GDM1 (cell line): ENCODE data around the gene CBLL2.
"Not testable (repeated sequence)": the region's sequence is repeated elsewhere in the genome, so short reads cannot be mapped to it uniquely, and the experiment has no call there.

Source experiments
- DNase-seq: peaks from one replicate; lab custom pipeline; 2025; lab: John Stamatoyannopoulos, UW

The CBLL2 gene

GRCh38 chrX:22272613-22273012, at the start of gene CBLL2:
Gene CBLL2, plus strand, starts transcription at chrX:22272913. Its CDS starts 79 bp downstream, at chrX:22272992.
- DNase-seq, result no peak

GRCh38 chrX:22234380-22234779, 38.3 kb upstream of the CBLL2 start:
- DNase-seq, result no peak

- DNase-seq, result no peak
These were observed 35.2 kb upstream of the CBLL2 start for GRCh38 chrX:22237479-22237878.

GRCh38 chrX:22246620-22247019, 26.1 kb upstream of the CBLL2 start:
- DNase-seq, result no peak

GRCh38 chrX:22247169-22247568, 25.5 kb upstream of the CBLL2 start:
- DNase-seq, result no peak

GRCh38 chrX:22248401-22248800, 24.3 kb upstream of the CBLL2 start:
- no peak for DNase-seq

- DNase-seq, result no peak
These were observed 23.3 kb upstream of the CBLL2 start for GRCh38 chrX:22249371-22249770.

- no peak for DNase-seq
These were observed 4.0 kb upstream of the CBLL2 start for GRCh38 chrX:22268706-22269105.

GRCh38 chrX:22273714-22274317, 1.1 kb downstream of the CBLL2 start:
- no peak for DNase-seq

- DNase-seq, result no peak
These were observed 4.1 kb downstream of the CBLL2 start for GRCh38 chrX:22276781-22277180.

GRCh38 chrX:22278375-22278774, 5.7 kb downstream of the CBLL2 start:
- DNase-seq, result no peak

GRCh38 chrX:22289209-22289608, 16.5 kb downstream of the CBLL2 start:
- DNase-seq, result not testable (repeated sequence)

GRCh38 chrX:22296871-22297270, 24.2 kb downstream of the CBLL2 start:
- no peak for DNase-seq

GRCh38 chrX:22300130-22300529, 27.4 kb downstream of the CBLL2 start:
- DNase-seq, result no peak

- DNase-seq, result no peak
These were observed 38.1 kb downstream of the CBLL2 start for GRCh38 chrX:22310779-22311178.

GRCh38 chrX:22313766-22314165, 41.1 kb downstream of the CBLL2 start:
- no peak for DNase-seq

GRCh38 chrX:22314211-22314610, 41.5 kb downstream of the CBLL2 start:
- DNase-seq, result no peak

GRCh38 chrX:22314692-22315091, 42.0 kb downstream of the CBLL2 start:
- no peak for DNase-seq

GRCh38 chrX:22315151-22315550, 42.4 kb downstream of the CBLL2 start:
- no peak for DNase-seq

GRCh38 chrX:22320236-22320873, 47.6 kb downstream of the CBLL2 start:
- no peak for DNase-seq

GRCh38 chrX:22323541-22323940, 50.8 kb downstream of the CBLL2 start:
- DNase-seq, result no peak
